IPS DF 19.7 (cell line): Measurements from ENCODE around the gene PRR20D.
"Not testable (repeated sequence)": the region's sequence is repeated elsewhere in the genome, so short reads cannot be mapped to it uniquely, and the experiment has no call there.

Experiments used
- DNase-seq: peaks from one replicate; pipeline ENCODE4 v3.0.0-alpha.2; 2013; ENCODE audit warnings: low read depth, low spot score

PRR20D gene

DNA sequence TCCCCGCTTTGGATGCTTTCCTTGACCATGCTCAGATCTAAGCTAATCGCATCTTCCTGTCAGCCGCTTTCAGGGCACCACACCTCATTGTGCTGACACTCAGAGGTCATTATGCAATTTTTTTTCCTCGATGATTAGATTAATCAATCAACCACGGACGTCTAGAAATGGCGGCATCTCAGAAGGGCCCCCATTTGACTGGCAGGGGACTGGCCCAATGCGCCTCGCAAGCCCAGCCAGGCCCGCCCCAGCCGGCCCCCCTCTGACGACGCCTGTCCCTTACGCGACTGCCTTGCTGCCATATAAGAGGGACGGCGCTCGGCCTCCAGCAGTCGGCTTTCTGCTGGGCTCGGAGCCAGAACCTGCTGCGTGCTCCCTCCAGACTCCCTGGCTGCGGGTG is at the start of gene PRR20D:
TSS of gene PRR20D (plus strand) at position 301 of the 400 bp plus-strand sequence. CDS start 387 bp downstream, outside the sequence.
- not testable (repeated sequence) for DNase-seq

DNA sequence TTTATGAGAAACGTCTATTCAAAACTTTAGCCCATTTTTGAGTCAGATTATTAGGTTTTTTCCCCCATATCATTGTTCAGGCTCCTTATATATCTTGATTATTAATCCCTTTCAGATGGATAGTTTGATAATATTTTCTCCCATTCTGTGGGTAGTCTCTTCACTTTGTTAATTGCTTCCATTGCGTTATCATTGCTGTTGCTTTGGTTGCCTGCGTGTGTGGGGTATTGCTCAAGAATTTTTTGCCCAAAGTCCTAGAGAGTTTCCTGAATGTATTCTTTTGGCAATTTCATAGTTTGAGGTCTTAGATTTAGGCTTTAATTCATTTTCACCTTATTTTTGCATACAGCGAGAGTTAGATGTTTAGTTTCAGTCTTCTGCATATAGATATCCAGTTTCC is 45.5 kb upstream of the PRR20D start:
- no peak for DNase-seq

DNA sequence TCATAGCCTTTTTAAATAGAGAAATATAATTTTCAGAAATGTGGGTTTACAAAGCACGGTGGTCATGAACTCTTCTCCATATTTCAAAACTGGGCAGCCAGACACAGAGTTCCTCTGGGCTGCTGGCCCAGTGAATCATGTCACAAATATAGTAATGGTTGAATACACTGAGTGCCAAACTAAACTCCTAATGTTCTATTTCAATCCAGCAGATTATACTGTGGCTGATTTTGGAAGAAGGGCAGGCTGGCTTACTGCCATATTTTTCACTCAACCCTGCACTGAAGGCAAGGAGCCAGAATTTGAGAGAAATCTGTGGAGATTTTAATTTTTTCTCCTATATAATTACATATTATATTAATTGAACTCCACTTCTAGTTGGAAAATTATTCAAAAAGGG is 36.8 kb upstream of the PRR20D start:
- DNase-seq = no peak

DNA sequence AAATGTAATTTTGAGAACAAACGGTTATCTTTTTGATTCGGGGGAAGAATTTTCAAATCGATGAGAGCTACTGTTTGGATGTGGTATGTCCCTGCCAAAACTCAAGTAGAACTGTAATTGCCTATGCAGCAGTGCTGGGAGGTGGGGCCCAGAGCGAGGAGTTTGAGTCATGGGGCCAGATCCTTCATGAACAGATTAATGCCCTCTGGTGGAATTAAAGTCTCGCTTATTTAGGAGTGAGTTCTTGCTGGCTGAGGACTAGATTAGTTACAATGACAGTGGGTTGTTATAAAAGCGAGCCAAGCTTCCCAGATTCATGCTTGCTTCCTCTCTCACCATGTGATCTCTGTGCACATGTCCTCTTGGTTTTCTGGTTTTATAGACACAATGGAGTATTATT is 31.5 kb upstream of the PRR20D start:
- DNase-seq = no peak

DNA sequence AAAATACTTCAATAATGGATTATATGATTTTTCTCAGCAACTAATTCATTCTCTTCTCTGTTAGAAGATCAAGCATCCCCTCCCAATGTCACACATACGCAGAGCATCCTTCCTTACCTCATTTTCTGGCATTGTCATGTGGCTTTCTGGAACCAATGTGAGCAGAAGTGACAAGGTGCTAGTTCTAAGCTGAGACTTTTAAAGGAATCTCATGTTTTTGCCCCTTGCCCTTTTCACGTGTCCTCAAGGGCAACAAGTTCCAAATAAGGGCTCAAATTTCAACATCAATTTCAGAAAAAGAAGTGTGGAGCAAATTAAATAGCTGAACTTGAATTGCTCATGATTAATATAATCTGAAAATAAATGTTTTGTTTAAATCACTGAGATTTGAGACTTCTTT is 24.3 kb upstream of the PRR20D start:
- no peak for DNase-seq

DNA sequence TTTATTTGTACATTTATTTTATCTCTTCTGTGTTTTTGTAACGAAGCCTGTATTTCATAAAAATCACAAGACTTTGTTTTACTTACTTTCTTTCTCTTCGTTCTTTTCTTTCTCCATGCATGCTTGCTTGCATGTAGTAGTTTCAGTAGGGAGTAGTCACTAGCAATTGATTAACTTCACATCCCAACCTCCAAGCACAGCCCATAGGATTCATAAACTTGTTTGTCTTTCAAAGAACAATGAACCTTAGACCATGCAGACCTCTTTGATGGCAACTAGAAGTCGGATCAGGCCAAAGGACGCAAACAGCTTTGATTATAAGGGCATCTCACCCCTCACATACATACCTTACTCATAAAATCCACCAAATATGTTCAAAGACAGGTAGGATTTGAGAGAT is 22.8 kb upstream of the PRR20D start:
- DNase-seq = no peak

DNA sequence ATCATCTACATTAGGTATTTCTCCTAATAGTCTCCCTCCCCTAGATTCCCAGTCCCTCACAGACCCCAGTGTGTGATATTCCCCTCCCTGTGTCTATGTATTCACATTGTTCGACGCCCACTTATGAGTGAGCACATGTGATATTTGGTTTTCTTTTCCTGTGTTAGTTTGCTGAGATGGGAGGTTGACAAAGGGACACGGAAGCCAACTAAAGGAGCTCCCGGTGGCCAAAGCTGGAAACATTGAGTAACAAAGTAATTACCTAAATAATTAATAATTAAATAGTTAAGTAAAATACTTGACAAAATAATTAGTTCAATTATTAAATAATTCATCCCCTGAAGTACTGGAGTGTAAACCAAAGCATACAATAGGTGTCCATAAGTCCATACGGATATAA is 21.4 kb upstream of the PRR20D start:
- no peak for DNase-seq

DNA sequence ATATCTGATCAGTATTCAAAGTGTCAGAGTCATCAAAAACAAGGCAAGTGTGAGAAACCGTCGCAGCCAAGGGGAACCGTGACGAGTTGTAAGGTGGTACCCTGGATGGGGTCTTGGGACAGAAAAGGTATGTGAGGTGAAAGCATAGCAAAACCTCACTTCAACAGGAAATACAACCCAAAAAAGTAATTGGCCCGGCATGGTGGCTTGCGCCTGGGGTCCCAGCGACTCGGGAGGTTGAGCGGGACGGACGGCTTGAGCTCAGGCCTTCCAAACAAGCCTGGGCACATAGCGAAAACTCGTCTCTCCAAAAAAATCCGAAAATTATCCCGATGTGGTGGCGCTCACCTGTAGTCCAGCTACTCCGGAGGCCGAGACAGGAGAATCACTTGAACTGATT is 20.7 kb upstream of the PRR20D start:
- not testable (repeated sequence) for DNase-seq

DNA sequence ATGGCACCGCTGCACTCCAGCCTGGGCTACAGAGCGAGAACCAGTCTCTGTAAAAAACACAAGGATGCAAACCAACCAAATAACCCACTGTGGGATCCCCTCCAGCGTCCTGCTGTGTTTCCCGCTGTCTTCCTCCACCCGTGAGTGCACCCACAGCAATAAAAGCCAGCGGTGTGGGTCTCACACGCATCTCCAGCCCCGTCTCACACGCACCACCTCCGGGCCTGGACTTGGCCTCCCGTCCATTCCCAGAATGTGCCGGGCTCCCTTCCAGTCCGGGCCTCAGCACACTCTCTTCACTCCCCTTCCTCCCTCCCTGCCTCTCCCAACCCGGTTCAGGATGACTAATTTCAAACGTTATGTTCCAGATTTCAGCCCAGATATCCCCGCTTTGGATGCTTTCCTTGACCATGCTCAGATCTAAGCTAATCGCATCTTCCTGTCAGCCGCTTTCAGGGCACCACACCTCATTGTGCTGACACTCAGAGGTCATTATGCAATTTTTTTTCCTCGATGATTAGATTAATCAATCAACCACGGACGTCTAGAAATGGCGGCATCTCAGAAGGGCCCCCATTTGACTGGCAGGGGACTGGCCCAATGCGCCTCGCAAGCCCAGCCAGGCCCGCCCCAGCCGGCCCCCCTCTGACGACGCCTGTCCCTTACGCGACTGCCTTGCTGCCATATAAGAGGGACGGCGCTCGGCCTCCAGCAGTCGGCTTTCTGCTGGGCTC is 20.0 kb upstream of the PRR20D start, which contains the start of gene PRR20A:
TSS of gene PRR20A (plus strand) at position 684 of the 734 bp plus-strand sequence. CDS start 387 bp downstream, outside the sequence.
- not testable (repeated sequence) for DNase-seq

DNA sequence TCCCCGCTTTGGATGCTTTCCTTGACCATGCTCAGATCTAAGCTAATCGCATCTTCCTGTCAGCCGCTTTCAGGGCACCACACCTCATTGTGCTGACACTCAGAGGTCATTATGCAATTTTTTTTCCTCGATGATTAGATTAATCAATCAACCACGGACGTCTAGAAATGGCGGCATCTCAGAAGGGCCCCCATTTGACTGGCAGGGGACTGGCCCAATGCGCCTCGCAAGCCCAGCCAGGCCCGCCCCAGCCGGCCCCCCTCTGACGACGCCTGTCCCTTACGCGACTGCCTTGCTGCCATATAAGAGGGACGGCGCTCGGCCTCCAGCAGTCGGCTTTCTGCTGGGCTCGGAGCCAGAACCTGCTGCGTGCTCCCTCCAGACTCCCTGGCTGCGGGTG is 13.2 kb upstream of the PRR20D start, which contains the start of gene PRR20B:
TSS of gene PRR20B (plus strand) at position 301 of the 400 bp plus-strand sequence. CDS start 387 bp downstream, outside the sequence.
- not testable (repeated sequence) for DNase-seq

DNA sequence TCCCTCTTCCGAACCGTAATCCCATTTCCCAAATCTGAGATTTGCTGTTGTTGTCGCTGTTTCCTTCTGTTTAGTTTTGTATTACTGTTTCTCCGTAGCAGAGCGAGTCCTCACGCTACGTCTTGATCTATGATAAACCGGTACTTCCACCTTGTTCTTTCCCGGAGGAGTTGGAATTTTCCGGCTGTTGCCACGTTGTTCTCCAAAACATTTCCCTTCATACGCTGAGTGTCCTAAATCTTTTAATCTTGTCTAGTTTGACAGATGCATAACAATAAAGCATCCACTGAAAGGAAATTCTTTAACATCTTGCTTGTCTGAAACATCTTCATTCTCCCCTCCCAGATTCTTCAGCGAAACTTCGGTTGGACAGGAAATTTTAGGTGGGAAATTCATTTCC is 12.3 kb upstream of the PRR20D start:
- DNase-seq = not testable (repeated sequence)

DNA sequence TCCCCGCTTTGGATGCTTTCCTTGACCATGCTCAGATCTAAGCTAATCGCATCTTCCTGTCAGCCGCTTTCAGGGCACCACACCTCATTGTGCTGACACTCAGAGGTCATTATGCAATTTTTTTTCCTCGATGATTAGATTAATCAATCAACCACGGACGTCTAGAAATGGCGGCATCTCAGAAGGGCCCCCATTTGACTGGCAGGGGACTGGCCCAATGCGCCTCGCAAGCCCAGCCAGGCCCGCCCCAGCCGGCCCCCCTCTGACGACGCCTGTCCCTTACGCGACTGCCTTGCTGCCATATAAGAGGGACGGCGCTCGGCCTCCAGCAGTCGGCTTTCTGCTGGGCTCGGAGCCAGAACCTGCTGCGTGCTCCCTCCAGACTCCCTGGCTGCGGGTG is 6.7 kb upstream of the PRR20D start, which contains the start of gene PRR20C:
TSS of gene PRR20C (plus strand) at position 301 of the 400 bp plus-strand sequence. CDS start 387 bp downstream, outside the sequence.
- DNase-seq = not testable (repeated sequence)

DNA sequence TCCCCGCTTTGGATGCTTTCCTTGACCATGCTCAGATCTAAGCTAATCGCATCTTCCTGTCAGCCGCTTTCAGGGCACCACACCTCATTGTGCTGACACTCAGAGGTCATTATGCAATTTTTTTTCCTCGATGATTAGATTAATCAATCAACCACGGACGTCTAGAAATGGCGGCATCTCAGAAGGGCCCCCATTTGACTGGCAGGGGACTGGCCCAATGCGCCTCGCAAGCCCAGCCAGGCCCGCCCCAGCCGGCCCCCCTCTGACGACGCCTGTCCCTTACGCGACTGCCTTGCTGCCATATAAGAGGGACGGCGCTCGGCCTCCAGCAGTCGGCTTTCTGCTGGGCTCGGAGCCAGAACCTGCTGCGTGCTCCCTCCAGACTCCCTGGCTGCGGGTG is 6.5 kb downstream of the PRR20D start, which contains the start of gene PRR20E:
TSS of gene PRR20E (plus strand) at position 301 of the 400 bp plus-strand sequence. CDS start 387 bp downstream, outside the sequence.
- not testable (repeated sequence) for DNase-seq

DNA sequence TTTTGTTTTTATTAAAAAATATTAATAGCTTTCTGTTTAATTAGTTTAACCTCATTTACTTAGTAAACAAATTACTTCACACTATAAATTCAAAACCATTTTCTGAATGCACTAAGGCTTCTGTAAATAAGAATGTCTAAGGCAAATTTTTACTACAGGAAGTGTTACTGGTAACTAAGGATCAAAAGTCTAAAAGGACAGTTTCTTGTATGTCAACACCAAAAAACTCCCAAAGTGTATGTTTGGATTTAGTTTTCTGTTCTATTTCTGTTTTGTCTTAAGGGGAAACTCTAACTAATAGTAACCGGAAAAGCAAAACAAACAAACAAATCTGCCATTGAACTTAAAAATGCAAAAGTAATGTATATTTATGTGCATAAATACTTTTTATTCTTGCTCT is 31.2 kb downstream of the PRR20D start:
- DNase-seq = no peak

DNA sequence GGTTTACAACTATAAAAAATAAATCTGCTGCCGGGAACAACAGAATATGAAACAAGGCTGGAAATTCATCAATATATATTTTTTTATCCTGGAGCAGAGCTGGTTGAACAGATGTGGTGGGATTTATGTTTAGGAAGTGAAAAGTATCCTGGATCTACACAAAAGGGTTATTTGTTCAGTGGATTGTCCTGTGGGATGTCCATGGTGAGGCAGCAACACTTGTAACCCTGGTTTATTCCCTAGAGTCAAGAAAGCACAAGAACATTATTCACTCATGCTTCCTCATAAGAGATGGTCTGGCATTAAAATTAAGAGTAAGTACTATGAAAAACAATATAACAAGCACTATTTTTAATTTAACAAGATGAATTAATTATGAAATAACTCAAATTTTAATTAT is 52.6 kb downstream of the PRR20D start:
- DNase-seq = no peak
